ENCODE data around the gene C11orf52. TPM values are rescaled to one million over a fixed set of nuclear protein-coding genes. Genes with fewer than 3 reads are reported as not detected.

C11orf52 gene
- total RNA-seq, 4 donors from 2014 or later = 4.1 to 15.7 (median 10.4) TPM

- TF ChIP-seq CTCF (IDR thresholded peaks at IDR 0.05) (no peak), POLR2A (IDR thresholded peaks at IDR 0.05) (no peak)
- Histone ChIP-seq H3K4me3 (no peak overlapping the region), H3K36me3 (no peaks in the 10 kb centered on the region), H3K27ac (peak overlapping the region in 2 of 4 donors; percentile 6 to 67), H3K4me1 (peaks cover 0 to 37% (median 0%) of the 10 kb centered on the region in 4 donors), H3K9me3 (no peaks in the 10 kb centered on the region), H3K27me3 (no peaks in the 10 kb centered on the region)
- no peak for DNase-seq
These were observed 16.8 kb downstream of the C11orf52 start for GRCh38 chr11:111935317-111936039.

- H3K27ac ChIP-seq = peak overlapping the region in 1 of 4 donors; percentile 67
- peak overlapping the region in 2 of 4 donors; percentile 77 to 80 for H3K4me3 ChIP-seq
- no peak for DNase-seq
- no peaks in the 10 kb centered on the region for H3K36me3 ChIP-seq
- H3K9me3 ChIP-seq = no peaks in the 10 kb centered on the region
- H3K27me3 ChIP-seq = no peaks in the 10 kb centered on the region
- TF ChIP-seq CTCF (IDR thresholded peaks at IDR 0.05) (no peak), POLR2A (IDR thresholded peaks at IDR 0.05) (no peak)
- peaks cover 0 to 37% (median 0%) of the 10 kb centered on the region in 4 donors for H3K4me1 ChIP-seq
These were observed 17.4 kb downstream of the C11orf52 start for GRCh38 chr11:111936040-111936540.

- no peaks in the 10 kb centered on the region for H3K36me3 ChIP-seq
- no peaks in the 10 kb centered on the region for H3K27me3 ChIP-seq
- H3K4me3 ChIP-seq = peak overlapping the region; percentile 56 to 80 (median 70)
- peak overlapping the region; percentile 16 to 71 (median 61) for H3K27ac ChIP-seq
- TF ChIP-seq POLR2A (IDR thresholded peaks at IDR 0.05) (no peak), CTCF (IDR thresholded peaks at IDR 0.05) (no peak)
- peaks cover 0 to 30% (median 0%) of the 10 kb centered on the region in 4 donors for H3K4me1 ChIP-seq
- DNase-seq = no peak
- no peaks in the 10 kb centered on the region for H3K9me3 ChIP-seq
These were observed 18.7 kb downstream of the C11orf52 start for GRCh38 chr11:111937461-111937769.

- DNase-seq = no peak
- no peaks in the 10 kb centered on the region for H3K9me3 ChIP-seq
- no peaks in the 10 kb centered on the region for H3K36me3 ChIP-seq
- H3K27ac ChIP-seq = peak overlapping the region in 3 of 4 donors; percentile 55 to 71 (median 67)
- H3K4me1 ChIP-seq = peaks cover 0 to 30% (median 0%) of the 10 kb centered on the region in 4 donors
- H3K27me3 ChIP-seq = no peaks in the 10 kb centered on the region
- H3K4me3 ChIP-seq = peak overlapping the region in 1 of 4 donors; percentile 80
- TF ChIP-seq POLR2A (IDR thresholded peaks at IDR 0.05) = no peak
- TF ChIP-seq CTCF (IDR thresholded peaks at IDR 0.05) = no peak
These were observed 19.1 kb downstream of the C11orf52 start for GRCh38 chr11:111937844-111938243.

GRCh38 chr11:111938687-111939160 lies 20.0 kb downstream of the C11orf52 start:
- Histone ChIP-seq H3K9me3 (no peaks in the 10 kb centered on the region), H3K4me1 (peaks cover 0 to 30% (median 0%) of the 10 kb centered on the region in 4 donors), H3K27me3 (no peaks in the 10 kb centered on the region), H3K4me3 (no peak overlapping the region), H3K36me3 (no peaks in the 10 kb centered on the region), H3K27ac (peak overlapping the region in 2 of 4 donors; percentile 18 to 67)
- no peak for TF ChIP-seq POLR2A (IDR thresholded peaks at IDR 0.05)
- no peak for TF ChIP-seq CTCF (IDR thresholded peaks at IDR 0.05)
- peak in 1 of 3 donors; percentile 34 for DNase-seq

Measured in Peyer's patch (tissue), 4 donors.